ENCODE measurements around the gene STK36. TPM values are rescaled to one million over a fixed set of nuclear protein-coding genes. Genes with fewer than 3 reads are reported as not detected.

Gene STK36
- total and polyA plus RNA-seq, 2 experiments from 2014 or later = 29.9 to 42.7 TPM

GRCh38 chr2:218709908-218710307 is 38.0 kb downstream of the STK36 start:
- no peaks in the 10 kb centered on the region for H3K36me3 ChIP-seq (replicated peaks; ENCODE audit: insufficient read depth, low read depth)
- no peak overlapping the region for H3K4me3 ChIP-seq
- TF ChIP-seq EZH2phosphoT487 (IDR thresholded peaks at IDR 0.05; ENCODE audit: low read depth, severe bottlenecking, unreplicated experiment) (no peak), CTCF (IDR thresholded peaks at IDR 0.05; ENCODE audit: poor library complexity) (no peak), EZH2 (IDR thresholded peaks at IDR 0.05; ENCODE audit: borderline replicate concordance) (no peak)
- 47% methylated on average over 8 of the region's 8 CpGs for WGBS (ENCODE audit: low lambda C conversion rate, missing lambda C conversion rate)
- H3K4me1 ChIP-seq (ENCODE audit: insufficient read depth) = no peaks in the 10 kb centered on the region
- H3K9me3 ChIP-seq (ENCODE audit: low read depth) = no peaks in the 10 kb centered on the region
- H4K20me1 ChIP-seq (ENCODE audit: insufficient read depth, poor library complexity, severe bottlenecking) = no peaks in the 10 kb centered on the region
- H3K79me2 ChIP-seq = peaks cover 33% of the 10 kb centered on the region
- no peaks in the 10 kb centered on the region for H3K27me3 ChIP-seq
- no peak for DNase-seq (ENCODE audit: low spot score)
- peak overlapping the region; percentile 62 for H2AFZ ChIP-seq
- H3K4me2 ChIP-seq = peak overlapping the region; percentile 71
- no peaks in the 10 kb centered on the region for H3K9me2 ChIP-seq (replicated peaks; ENCODE audit: insufficient read depth)
- no peak overlapping the region for H3K27ac ChIP-seq

- peak overlapping the region; percentile 71 for H3K4me2 ChIP-seq
- H3K9me2 ChIP-seq (replicated peaks; ENCODE audit: insufficient read depth) = no peaks in the 10 kb centered on the region
- no peaks in the 10 kb centered on the region for H3K9me3 ChIP-seq (ENCODE audit: low read depth)
- no peak overlapping the region for H3K4me3 ChIP-seq
- no peak for TF ChIP-seq CTCF (IDR thresholded peaks at IDR 0.05; ENCODE audit: poor library complexity)
- TF ChIP-seq EZH2 (IDR thresholded peaks at IDR 0.05; ENCODE audit: borderline replicate concordance) = no peak
- TF ChIP-seq EZH2phosphoT487 (IDR thresholded peaks at IDR 0.05; ENCODE audit: low read depth, severe bottlenecking, unreplicated experiment) = no peak
- H3K36me3 ChIP-seq (replicated peaks; ENCODE audit: insufficient read depth, low read depth) = no peaks in the 10 kb centered on the region
- no peak for DNase-seq (ENCODE audit: low spot score)
- no peaks in the 10 kb centered on the region for H4K20me1 ChIP-seq (ENCODE audit: insufficient read depth, poor library complexity, severe bottlenecking)
- no peaks in the 10 kb centered on the region for H3K4me1 ChIP-seq (ENCODE audit: insufficient read depth)
- peak overlapping the region; percentile 62 for H2AFZ ChIP-seq
- H3K27ac ChIP-seq = no peak overlapping the region
- no peaks in the 10 kb centered on the region for H3K27me3 ChIP-seq
- WGBS (ENCODE audit: low lambda C conversion rate, missing lambda C conversion rate) = 54% methylated on average over 14 of the region's 14 CpGs
- peaks cover 37% of the 10 kb centered on the region for H3K79me2 ChIP-seq
Measured at GRCh38 chr2:218710334-218710686, 38.4 kb downstream of the STK36 start.

- H3K27ac ChIP-seq = peak within 1 kb of the TSS; percentile 74
- no peaks in the 10 kb centered on the region for H3K36me3 ChIP-seq (replicated peaks; ENCODE audit: insufficient read depth, low read depth)
- no peaks in the 10 kb centered on the region for H3K27me3 ChIP-seq
- no peaks in the 10 kb centered on the region for H3K9me3 ChIP-seq (ENCODE audit: low read depth)
- H3K4me1 ChIP-seq (ENCODE audit: insufficient read depth) = no peaks in the 10 kb centered on the region
- peak within 1 kb of the TSS; percentile 62 for H2AFZ ChIP-seq
- H3K9me2 ChIP-seq (replicated peaks; ENCODE audit: insufficient read depth) = no peaks in the 10 kb centered on the region
- DNase-seq (ENCODE audit: low spot score) = peak; percentile 99
- WGBS (ENCODE audit: low lambda C conversion rate, missing lambda C conversion rate) = 2% methylated on average over 62 of the region's 74 CpGs
- TF ChIP-seq CTCF (IDR thresholded peaks at IDR 0.05; ENCODE audit: poor library complexity) = peak; percentile 95
- no peak for TF ChIP-seq EZH2phosphoT487 (IDR thresholded peaks at IDR 0.05; ENCODE audit: low read depth, severe bottlenecking, unreplicated experiment)
- TF ChIP-seq EZH2 (IDR thresholded peaks at IDR 0.05; ENCODE audit: borderline replicate concordance) = no peak
- peaks cover 41% of the 10 kb centered on the region for H3K79me2 ChIP-seq
- no peaks in the 10 kb centered on the region for H4K20me1 ChIP-seq (ENCODE audit: insufficient read depth, poor library complexity, severe bottlenecking)
- peak within 1 kb of the TSS; percentile 44 for H3K4me3 ChIP-seq
- H3K4me2 ChIP-seq = peak within 1 kb of the TSS; percentile 80
Measured at GRCh38 chr2:218710687-218711549, 39.0 kb downstream of the STK36 start, which contains the start of gene TTLL4. TSS of gene TTLL4 (plus strand) at chr2:218710835. CDS start at chr2:218737677, 26,842 bp downstream.
